CD4-positive, alpha-beta T cell treated with Interleukin-12 subunit alpha and Interleukin-12 subunit beta, for 1 hour (primary cell): ENCODE data around the gene SPOP.
"Not testable (repeated sequence)": the region's sequence is repeated elsewhere in the genome, so short reads cannot be mapped to it uniquely, and the experiment has no call there.

ENCODE experiments used
- DNase-seq: peaks from one replicate; pipeline ENCODE4 v3.0.0-alpha.2; 2020

SPOP gene

DNA sequence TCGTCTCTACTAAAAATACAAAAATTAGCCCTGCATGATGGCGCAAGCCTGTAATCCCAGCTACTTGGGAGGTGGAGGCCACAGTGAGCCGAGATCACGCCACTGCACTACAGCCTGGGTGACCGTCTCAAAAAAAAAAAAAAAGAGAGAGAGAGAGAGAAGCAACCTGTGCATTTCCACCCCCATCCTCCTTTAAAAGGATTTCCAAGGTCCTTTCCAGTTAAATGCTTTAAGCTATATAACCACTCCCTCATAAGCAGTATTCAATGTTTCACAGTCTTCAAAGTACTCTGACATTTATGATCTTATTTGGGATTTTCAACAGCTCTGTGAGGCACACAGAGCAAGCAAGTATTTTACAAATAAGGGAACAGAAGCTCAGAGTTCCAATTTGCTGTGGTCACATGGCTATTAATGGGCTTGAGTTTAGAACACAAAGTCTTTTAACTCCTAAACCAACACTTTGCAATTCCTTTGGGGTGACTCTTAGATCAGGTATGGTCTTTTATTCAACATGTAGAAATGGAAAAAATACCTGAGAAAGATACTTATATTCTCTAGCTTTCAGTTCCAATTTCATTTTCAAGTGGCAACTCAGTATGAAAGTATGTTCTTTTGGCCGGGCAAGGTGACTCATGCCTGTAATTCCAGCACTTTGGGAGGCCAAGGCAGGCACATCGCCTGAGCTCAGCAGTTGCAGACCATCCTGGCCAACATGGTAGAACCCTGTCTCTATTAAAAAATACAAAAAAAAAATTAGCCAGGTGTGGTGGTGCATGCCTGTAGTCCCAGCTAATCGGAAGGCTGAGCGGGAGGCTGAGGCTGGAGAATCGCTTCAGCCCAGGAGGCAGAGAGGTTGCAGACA lies 31.3 kb downstream of the SPOP start:
- no peak for DNase-seq

GRCh38 chr17:49646056-49646390 lies 31.9 kb downstream of the SPOP start:
- DNase-seq = not testable (repeated sequence)

GRCh38 chr17:49645654-49646053 lies 32.2 kb downstream of the SPOP start:
- DNase-seq = no peak

GRCh38 chr17:49640556-49640955 lies 37.3 kb downstream of the SPOP start:
- no peak for DNase-seq

GRCh38 chr17:49638818-49639217 lies 39.1 kb downstream of the SPOP start:
- no peak for DNase-seq

- no peak for DNase-seq
Observed at GRCh38 chr17:49637739-49638138, 40.2 kb downstream of the SPOP start.

GRCh38 chr17:49637050-49637449 lies 40.8 kb downstream of the SPOP start:
- no peak for DNase-seq

- DNase-seq = no peak
Observed at GRCh38 chr17:49635121-49635520, 42.8 kb downstream of the SPOP start.

DNA sequence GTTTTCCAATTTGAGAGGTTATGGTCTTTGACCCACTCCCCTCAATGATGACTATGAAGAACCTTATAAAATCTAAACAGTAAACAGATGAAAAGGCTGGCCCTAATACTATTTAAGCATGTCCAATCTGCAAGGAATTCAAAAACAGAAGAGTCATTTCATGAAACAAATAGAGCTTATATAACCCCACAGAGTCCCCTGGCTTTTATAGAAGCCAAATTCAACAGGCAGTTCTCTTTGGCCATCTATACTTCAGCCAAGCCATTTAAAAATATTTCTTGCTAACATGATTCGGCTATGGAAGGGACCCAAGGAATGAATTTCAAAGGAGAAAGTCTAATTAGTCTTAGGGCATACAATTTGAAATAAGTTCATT lies 43.4 kb downstream of the SPOP start:
- DNase-seq = no peak

DNA sequence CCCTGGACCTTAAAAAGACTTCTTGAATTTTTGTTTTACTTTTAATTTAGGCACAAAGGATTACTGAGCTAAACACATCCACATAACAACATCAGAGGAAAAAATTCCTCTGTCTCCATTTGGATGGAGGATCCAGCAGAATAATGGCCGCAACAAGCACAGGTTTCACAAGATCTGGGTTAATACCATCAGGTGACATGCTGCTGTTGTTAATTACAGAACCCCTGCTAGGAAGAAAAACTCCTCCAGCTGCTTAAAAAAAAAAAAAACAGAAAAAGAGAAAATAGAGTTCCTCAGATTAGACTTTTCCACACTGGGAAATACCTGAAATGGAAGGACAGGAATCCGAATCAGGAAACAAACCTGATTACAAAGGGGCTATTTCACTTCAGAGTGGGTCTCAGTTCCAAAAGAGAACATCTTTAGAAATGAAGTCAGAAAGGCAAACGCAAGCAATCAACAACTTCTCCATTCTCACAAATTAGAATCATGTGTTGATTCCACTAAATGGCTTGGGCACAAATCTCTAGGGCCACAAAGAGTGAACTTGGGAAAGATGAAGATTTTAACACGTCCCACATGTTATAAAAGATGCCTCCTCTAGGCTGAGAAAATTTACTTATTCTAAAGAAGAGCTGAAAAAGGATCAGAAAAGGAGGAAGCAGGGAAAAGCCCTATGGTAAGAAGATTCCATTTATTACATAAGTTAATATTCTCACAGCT lies 44.0 kb downstream of the SPOP start:
- DNase-seq = no peak

GRCh38 chr17:49633250-49633649 lies 44.6 kb downstream of the SPOP start:
- DNase-seq = no peak

DNA sequence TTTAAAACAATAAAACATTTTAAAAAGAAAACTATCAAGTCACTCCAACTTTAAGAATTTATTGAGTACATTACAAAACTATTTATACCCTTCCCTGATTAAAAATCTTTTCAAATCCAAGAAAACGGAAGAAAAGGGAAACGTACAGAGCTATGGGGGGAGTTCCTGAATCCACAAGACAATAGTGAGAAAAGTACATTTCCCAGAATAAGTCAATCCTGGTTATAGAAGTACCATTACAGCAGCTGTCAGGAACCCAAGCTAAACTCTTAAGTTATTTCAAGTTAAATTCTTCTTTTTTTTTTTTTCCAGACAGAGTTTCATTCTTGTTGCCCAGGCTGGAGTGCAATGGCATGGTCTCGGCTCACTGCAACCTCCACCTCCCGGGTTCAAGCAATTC lies 45.7 kb downstream of the SPOP start:
- no peak for DNase-seq

GRCh38 chr17:49631496-49631895 lies 46.4 kb downstream of the SPOP start:
- no peak for DNase-seq

DNA sequence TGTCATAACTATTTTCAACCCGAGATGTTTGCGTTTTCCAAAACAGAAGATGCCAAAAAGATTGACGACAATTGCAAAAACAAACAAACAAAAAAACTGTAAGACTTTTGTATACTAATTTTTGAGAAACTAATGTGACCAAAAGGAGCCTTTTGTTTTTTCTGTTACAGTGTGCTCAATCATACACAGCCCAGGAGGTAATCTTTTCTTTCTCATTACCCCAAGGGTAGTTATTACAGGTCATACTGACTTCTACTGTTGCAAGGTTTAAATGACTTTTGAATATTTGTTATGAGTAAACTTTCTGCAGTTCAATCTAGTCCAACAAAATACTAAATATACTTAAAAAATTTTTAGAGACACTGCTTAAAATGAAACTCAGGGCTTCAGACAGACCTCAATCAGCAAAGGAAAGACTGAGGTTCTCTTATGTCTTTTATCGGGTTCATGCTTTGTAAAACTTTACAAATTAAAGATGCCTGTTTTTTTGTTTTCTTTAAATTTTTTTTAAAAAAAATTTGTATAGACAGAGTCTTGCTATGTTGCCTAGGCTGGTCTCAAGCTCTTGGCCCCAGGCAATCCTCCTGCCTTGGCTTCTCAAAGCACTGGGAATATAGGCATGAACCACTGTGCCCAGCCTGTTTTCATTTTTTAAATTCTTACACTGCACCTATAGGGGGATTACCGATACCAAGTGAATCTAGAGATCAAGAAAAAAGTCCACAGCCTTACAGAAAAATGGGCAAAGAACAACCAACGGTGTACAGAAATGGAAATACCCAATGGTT lies 47.6 kb downstream of the SPOP start:
- DNase-seq = no peak

DNA sequence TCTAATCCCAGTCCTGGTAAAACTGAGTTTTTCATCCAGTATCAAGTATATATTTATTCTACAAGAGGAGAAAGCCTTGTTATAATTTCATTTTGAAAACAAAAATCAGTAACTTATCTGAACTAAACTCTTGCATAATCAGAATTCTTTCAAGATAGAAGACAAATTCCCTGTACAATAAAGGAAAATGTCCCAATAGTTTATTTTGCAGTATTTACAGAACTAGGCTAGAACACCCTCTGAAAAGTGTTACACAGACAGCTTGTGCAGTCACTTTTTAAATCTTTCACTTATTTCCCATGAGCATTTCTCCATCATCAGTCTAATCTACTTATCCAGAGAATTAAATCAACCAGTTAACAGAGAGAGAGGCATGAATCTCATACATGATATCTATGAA lies 48.5 kb downstream of the SPOP start:
- no peak for DNase-seq

DNA sequence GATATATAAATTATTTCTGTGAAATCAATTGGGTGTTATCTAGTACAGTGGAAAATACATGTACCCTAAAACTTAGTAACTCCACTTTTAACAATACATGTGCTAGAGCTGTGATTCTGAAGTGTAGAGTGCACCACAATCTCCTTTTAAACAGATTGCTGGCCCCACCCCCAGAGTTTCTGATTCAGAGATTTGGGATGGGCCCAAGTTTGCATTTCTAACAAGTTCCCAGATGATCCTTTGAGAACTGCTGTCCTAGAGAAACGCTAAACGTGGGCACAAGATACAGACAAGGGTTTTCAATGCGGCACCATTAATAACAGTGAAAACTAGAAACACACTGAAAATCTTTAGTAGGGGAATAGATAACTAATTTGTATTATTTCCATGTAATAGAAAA lies 53.0 kb downstream of the SPOP start:
- DNase-seq = no peak

DNA sequence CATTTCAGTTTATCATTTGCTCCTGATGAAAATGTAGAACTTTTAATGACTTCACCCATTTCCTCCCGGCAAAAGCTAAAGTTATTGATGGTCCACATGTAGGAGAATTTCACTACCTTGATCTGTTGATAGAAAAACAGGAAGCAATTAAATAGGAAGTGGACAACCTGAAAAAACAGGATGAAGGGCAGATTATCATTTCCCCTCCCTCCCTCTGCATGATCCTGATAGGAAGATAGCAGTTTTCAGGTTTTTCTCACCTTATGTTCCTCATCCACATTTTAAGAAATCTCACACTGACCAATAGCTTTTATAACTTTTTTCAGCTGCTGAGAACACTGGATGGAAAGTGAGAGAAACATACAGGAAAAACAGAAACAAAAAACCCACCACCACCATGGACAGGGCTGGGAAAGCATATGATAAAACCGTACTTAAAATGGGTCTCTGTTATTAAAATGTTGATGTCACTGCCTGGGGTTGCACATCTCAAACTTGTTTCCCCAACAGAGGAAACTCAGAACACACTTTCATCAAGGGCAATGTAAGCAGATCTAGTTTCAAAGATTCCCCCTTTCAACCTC lies 55.9 kb downstream of the SPOP start:
- no peak for DNase-seq

GRCh38 chr17:49621420-49621819 lies 56.5 kb downstream of the SPOP start:
- DNase-seq = no peak

DNA sequence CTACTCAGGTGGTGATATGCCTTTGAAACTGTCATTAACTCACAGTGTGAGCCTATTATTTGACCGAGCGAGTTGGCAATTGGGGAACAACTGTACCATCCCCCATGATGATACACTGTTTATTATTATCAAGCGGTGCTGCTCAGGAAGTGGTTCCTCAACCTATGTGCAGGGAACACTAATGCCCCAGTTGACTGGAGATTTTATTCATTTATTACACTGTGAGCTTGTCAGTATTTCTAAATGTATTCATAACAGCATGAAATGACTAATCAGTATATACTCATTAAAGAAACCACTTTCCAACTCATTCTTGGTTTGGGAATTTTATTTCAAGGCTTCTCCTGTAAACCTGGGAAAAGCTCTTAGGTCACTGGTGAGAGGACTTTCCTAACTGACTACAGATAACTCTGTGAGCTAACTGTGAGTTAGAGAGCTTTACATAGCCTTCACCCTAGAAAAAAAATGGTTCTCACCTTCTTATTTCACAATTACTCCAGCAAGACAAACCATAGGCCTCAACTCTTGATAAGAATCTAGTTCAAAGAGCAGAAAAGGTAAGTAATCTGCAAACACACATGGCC lies 59.8 kb downstream of the SPOP start:
- no peak for DNase-seq

DNA sequence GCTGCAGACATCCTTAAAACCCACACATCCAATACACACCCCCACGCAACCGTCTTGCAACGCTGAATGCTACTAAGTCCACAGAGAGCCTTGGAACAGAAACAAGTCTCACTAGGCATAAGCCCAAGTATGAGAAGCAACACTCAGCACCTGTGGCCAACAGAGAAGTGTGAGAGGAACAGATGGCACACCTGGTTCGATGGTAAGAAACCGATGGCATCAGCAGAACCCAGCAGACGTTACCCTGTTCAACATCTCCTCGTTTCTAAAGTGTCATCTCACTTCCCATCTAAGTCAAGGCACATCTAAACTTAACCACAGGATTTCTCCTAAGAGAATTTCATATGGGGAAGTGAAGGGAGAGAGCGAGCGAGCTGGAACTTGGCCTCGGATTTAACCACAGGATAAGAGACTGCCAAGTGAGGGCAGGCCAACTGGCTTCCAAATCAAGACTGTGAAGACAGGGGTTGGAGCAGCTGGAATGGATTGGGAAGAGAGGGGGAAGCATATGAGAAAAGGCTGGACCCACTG lies 61.2 kb downstream of the SPOP start:
- DNase-seq = no peak

- DNase-seq = no peak
Observed at GRCh38 chr17:49616086-49616485, 61.8 kb downstream of the SPOP start.

GRCh38 chr17:49613182-49613800 lies 64.6 kb downstream of the SPOP start:
- no peak for DNase-seq
